Measurements from ENCODE around the gene CLASP1. TPM values are rescaled to one million over a fixed set of nuclear protein-coding genes. Genes with fewer than 3 reads are reported as not detected.

The CLASP1 gene
- total RNA-seq, 2 donors from 2014 or later = 87.0 to 88.3 TPM

DNA sequence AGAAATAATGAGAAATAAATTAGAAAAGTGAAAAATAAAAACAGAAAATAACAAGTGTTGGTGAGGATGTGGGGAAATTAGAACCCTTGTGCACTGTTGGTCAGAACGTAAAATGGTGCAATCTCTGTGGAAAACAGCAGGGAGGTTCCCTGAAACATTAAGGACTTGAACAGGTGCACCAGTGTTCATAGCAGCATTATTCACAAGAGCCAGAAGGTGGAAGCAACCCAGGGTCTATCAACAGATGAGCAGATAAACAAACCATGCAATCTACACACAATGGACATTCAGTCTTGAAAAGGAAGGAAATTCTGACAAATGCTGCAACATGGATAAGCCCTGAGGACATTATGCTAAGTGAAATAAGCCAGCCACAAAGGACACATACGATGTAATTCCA is 306.1 kb downstream of the CLASP1 start:
- Mint-ChIP-seq H3K4me1 (no peaks in the 10 kb centered on the region), H3K9me3 (peaks cover 4% of the 10 kb centered on the region), H3K36me3 (ENCODE audit: low read depth) (peaks cover 85% of the 10 kb centered on the region), H3K27me3 (ENCODE audit: insufficient read depth) (no peaks in the 10 kb centered on the region), H3K27ac (no peak overlapping the region), H3K4me3 (no peak overlapping the region)
- TF ChIP-seq, protein P1, sequence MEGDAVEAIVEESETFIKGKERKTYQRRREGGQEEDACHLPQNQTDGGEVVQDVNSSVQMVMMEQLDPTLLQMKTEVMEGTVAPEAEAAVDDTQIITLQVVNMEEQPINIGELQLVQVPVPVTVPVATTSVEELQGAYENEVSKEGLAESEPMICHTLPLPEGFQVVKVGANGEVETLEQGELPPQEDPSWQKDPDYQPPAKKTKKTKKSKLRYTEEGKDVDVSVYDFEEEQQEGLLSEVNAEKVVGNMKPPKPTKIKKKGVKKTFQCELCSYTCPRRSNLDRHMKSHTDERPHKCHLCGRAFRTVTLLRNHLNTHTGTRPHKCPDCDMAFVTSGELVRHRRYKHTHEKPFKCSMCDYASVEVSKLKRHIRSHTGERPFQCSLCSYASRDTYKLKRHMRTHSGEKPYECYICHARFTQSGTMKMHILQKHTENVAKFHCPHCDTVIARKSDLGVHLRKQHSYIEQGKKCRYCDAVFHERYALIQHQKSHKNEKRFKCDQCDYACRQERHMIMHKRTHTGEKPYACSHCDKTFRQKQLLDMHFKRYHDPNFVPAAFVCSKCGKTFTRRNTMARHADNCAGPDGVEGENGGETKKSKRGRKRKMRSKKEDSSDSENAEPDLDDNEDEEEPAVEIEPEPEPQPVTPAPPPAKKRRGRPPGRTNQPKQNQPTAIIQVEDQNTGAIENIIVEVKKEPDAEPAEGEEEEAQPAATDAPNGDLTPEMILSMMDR (conservative IDR thresholded peaks at IDR 0.05) = no peak
- H3K9me3 ChIP-seq (ENCODE audit: control insufficient read depth, low read length) = no peaks in the 10 kb centered on the region
- H3K4me3 ChIP-seq (ENCODE audit: low read length) = no peak overlapping the region
- no peaks in the 10 kb centered on the region for H3K4me1 ChIP-seq (ENCODE audit: control insufficient read depth, insufficient read depth, low read length)
- no peak overlapping the region for H3K9ac ChIP-seq (ENCODE audit: extremely low read depth, low read length, poor library complexity, severe bottlenecking)
- H3K27ac ChIP-seq (ENCODE audit: low read depth, low read length) = no peak overlapping the region
- no peaks in the 10 kb centered on the region for H3K27me3 ChIP-seq (ENCODE audit: control insufficient read depth, insufficient read depth, low read length, poor library complexity, severe bottlenecking)
- no peak for DNase-seq
- H3K36me3 ChIP-seq (ENCODE audit: control insufficient read depth, insufficient read depth, low read length) = peaks cover 85% of the 10 kb centered on the region
- whole genome bisulfite sequencing, 2 experiments (ENCODE audit: insufficient coverage in 1 of 2, insufficient read length in 1 of 2) = 71 to 83% methylated on average over 2 of the region's 2 CpGs

DNA sequence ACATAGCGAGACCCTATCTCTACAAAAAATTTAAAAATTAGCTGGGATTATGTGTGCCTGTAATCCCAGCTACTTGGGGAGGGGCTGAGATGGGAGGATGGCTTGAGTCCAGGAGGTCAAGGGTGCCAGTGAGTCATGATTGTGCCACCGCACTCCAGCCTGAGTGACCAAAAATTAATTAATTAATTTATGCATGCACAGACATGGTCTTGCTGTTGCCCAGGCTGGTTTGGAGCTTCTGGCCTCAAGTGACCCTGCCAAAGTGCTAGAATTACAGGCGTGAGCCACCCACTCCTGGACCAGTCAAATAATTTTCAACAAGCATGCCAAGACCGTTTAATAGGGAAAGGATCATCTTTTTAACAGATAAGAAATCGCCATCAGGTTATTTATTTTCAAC is 306.5 kb downstream of the CLASP1 start:
- peaks cover 4% of the 10 kb centered on the region for H3K9me3 Mint-ChIP-seq
- Histone ChIP-seq H3K9me3 (ENCODE audit: control insufficient read depth, low read length) (no peaks in the 10 kb centered on the region), H3K27ac (ENCODE audit: low read depth, low read length) (no peak overlapping the region), H3K9ac (ENCODE audit: extremely low read depth, low read length, poor library complexity, severe bottlenecking) (no peak overlapping the region), H3K27me3 (ENCODE audit: control insufficient read depth, insufficient read depth, low read length, poor library complexity, severe bottlenecking) (no peaks in the 10 kb centered on the region), H3K4me1 (ENCODE audit: control insufficient read depth, insufficient read depth, low read length) (no peaks in the 10 kb centered on the region), H3K36me3 (ENCODE audit: control insufficient read depth, insufficient read depth, low read length) (peaks cover 85% of the 10 kb centered on the region), H3K4me3 (ENCODE audit: low read length) (no peak overlapping the region)
- 96 to 100% methylated on average over 3 to 5 of the region's 5 CpGs for WGBS, 2 experiments (ENCODE audit: insufficient coverage in 1 of 2, insufficient read length in 1 of 2)
- no peak for DNase-seq
- TF ChIP-seq, protein P1 (conservative IDR thresholded peaks at IDR 0.05) = no peak
- no peak overlapping the region for H3K27ac Mint-ChIP-seq
- H3K27me3 Mint-ChIP-seq (ENCODE audit: insufficient read depth) = no peaks in the 10 kb centered on the region
- H3K36me3 Mint-ChIP-seq (ENCODE audit: low read depth) = peaks cover 82% of the 10 kb centered on the region
- H3K4me3 Mint-ChIP-seq = no peak overlapping the region
- H3K4me1 Mint-ChIP-seq = no peaks in the 10 kb centered on the region

DNA sequence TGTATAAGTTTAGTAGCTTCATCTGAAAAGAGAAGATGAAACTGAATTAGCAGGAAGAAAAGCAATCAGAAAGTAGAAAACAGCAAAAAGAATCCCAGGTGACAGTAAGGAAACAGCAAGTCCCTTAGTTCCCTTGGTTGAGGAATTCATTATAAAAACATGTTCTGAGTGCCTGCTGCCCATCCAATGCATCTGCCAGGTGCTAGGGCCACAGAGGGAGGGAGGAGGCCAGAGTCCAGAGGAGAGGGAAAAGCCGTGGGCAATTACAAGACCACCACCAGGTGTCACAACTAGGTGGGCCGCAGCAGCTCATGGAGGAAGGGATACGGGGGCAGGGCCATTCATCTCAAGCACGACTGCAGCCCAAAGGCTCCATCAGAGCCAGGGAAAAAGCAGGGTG is 308.3 kb downstream of the CLASP1 start:
- Histone ChIP-seq H3K27me3 (ENCODE audit: control insufficient read depth, insufficient read depth, low read length, poor library complexity, severe bottlenecking) (no peaks in the 10 kb centered on the region), H3K36me3 (ENCODE audit: control insufficient read depth, insufficient read depth, low read length) (peaks cover 70% of the 10 kb centered on the region), H3K4me3 (ENCODE audit: low read length) (no peak overlapping the region), H3K9ac (ENCODE audit: extremely low read depth, low read length, poor library complexity, severe bottlenecking) (no peak overlapping the region), H3K27ac (ENCODE audit: low read depth, low read length) (no peak overlapping the region), H3K9me3 (ENCODE audit: control insufficient read depth, low read length) (no peaks in the 10 kb centered on the region), H3K4me1 (ENCODE audit: control insufficient read depth, insufficient read depth, low read length) (no peaks in the 10 kb centered on the region)
- Mint-ChIP-seq H3K4me1 (no peaks in the 10 kb centered on the region), H3K9me3 (peaks cover 4% of the 10 kb centered on the region), H3K4me3 (no peak overlapping the region), H3K27ac (peak overlapping the region; percentile 27), H3K27me3 (ENCODE audit: insufficient read depth) (no peaks in the 10 kb centered on the region), H3K36me3 (ENCODE audit: low read depth) (peaks cover 65% of the 10 kb centered on the region)
- WGBS, 2 experiments (ENCODE audit: insufficient coverage in 1 of 2, insufficient read length in 1 of 2) = 78 to 89% methylated on average over 2 to 4 of the region's 4 CpGs
- TF ChIP-seq, protein P1 (conservative IDR thresholded peaks at IDR 0.05) = peak; percentile 20
- no peak for DNase-seq
